Sigmoid colon (tissue), 7 donors: Measurements from ENCODE around the gene GRID1. TPM values are rescaled to one million over a fixed set of nuclear protein-coding genes. Genes with fewer than 3 reads are reported as not detected.

Source experiments
- DNase-seq: peaks from one replicate; pipeline ENCODE4 v3.0.0-alpha.2; 2019
- H3K27ac ChIP-seq, 4 donors: fragments of 200-600 bp; sonication (generic); one replicate each; pipeline ENCODE4 v1.5.1; 2016 to 2019; ENCODE audit warnings: mild to moderate bottlenecking in 1 of 4
- H3K27me3 ChIP-seq, 3 donors: fragments of 200-600 bp; sonication (generic); one replicate each; pipeline ENCODE4 v1.5.1; 2019; ENCODE audit warnings: mild to moderate bottlenecking in 1 of 3
- H3K36me3 ChIP-seq, 4 donors: fragments of 200-600 bp; sonication (generic); one replicate each; pipeline ENCODE4 v1.5.1; 2016 to 2019
- H3K4me1 ChIP-seq, 4 donors: fragments of 200-600 bp; sonication (generic); one replicate each; pipeline ENCODE4 v1.5.1; 2017 to 2019
- H3K4me3 ChIP-seq, 4 donors: fragments of 200-600 bp; sonication (generic); one replicate each; pipeline ENCODE4 v1.5.1; 2017 to 2019; ENCODE audit warnings: mild to moderate bottlenecking in 2 of 4, moderate library complexity in 1 of 4
- H3K9me3 ChIP-seq, 4 donors: fragments of 200-600 bp in 3 of 4; sonication (generic) in 3 of 4; one replicate each; pipeline versions ENCODE4 v1.5.1 to v1.6.1; 2013 to 2019
- CTCF ChIP-seq, 4 experiments: fragments of 450-650 bp in 3 of 4; fragments of 200-600 bp in 1 of 4; IDR thresholded peaks; one replicate each; pipeline ENCODE4 v1.5.1; 2016 to 2019; ENCODE audit warnings: antibody characterized with exemption in 4 of 4, mild to moderate bottlenecking in 3 of 4, moderate library complexity in 2 of 4
- EP300 ChIP-seq, 4 donors: sonication (generic); formaldehyde crosslinking; IDR thresholded peaks; one replicate each; pipeline ENCODE4 v1.6.1; 2017; ENCODE audit warnings: antibody characterized with exemption in 4 of 4
- POLR2A ChIP-seq, 2 donors: fragments of 450-650 bp; IDR thresholded peaks; one replicate each; pipeline ENCODE4 v1.6.1; 2016; ENCODE audit warnings: antibody characterized with exemption in 2 of 2, mild to moderate bottlenecking in 2 of 2, moderate library complexity in 2 of 2
- POLR2AphosphoS5 ChIP-seq, 4 donors: sonication (generic); formaldehyde crosslinking; IDR thresholded peaks; one replicate each; pipeline ENCODE4 v1.6.1; 2017; ENCODE audit warnings: antibody characterized with exemption in 4 of 4
- WGBS, 2 donors: extraction: QIAGEN DNeasy Blood & Tissue Kit; methylation state at CpG; one replicate each; pipeline ENCODE4 v1.1.7; 2013; 5-methylcytosine and 5-hydroxymethylcytosine counted together
- intact Hi-C: fragments of 100-400 bp; cut with DNase I; formaldehyde crosslinking; loops from one replicate; pipeline ENCODE4 v1.15.1; 2023
- polyA plus RNA-seq, 3 donors: library from polyadenylated mRNA; stranded (reverse); fragments of 200-250 nt; gene quantifications; one replicate each; pipeline ENCODE4 v1.2.3, GENCODE V29; 2013
- total RNA-seq, 4 donors: library from RNA; depleted of rRNA; stranded (reverse); fragments of >200 nt; gene quantifications; one replicate each; pipeline ENCODE4 v1.1.0, GENCODE V29; 2016
- donor health status: healthy with polysubstance abuse.
- donor health status: Bipolar disorder and iron deficiency.
- donor health status: healthy.

The GRID1 gene
- total and polyA plus RNA-seq, 7 donors: 0.66 to 4.7 (median 1.1) TPM; not detected in 2

GRCh38 chr10:85604136-85604725, 762.4 kb downstream of the GRID1 start:
- Histone ChIP-seq H3K4me3 (no peak overlapping the region), H3K4me1 (no peaks in the 10 kb centered on the region), H3K27me3 (no peaks in the 10 kb centered on the region), H3K27ac (no peak overlapping the region), H3K9me3 (no peaks in the 10 kb centered on the region), H3K36me3 (no peaks in the 10 kb centered on the region)
- WGBS, 2 donors: 86 to 90% methylated on average over 5 of the region's 5 CpGs
- intact Hi-C loops: no loop called here
- TF ChIP-seq POLR2AphosphoS5 (IDR thresholded peaks at IDR 0.05) (no peak), EP300 (IDR thresholded peaks at IDR 0.05) (no peak), POLR2A (IDR thresholded peaks at IDR 0.05) (no peak), CTCF (IDR thresholded peaks at IDR 0.05) (no peak)
- no peak for DNase-seq

GRCh38 chr10:85603151-85603940, 763.2 kb downstream of the GRID1 start:
- Histone ChIP-seq H3K27ac (no peak overlapping the region), H3K9me3 (no peaks in the 10 kb centered on the region), H3K4me1 (no peaks in the 10 kb centered on the region), H3K27me3 (no peaks in the 10 kb centered on the region), H3K4me3 (no peak overlapping the region), H3K36me3 (no peaks in the 10 kb centered on the region)
- no peak for DNase-seq
- TF ChIP-seq POLR2A (IDR thresholded peaks at IDR 0.05) (no peak), CTCF (IDR thresholded peaks at IDR 0.05) (no peak), EP300 (IDR thresholded peaks at IDR 0.05) (no peak), POLR2AphosphoS5 (IDR thresholded peaks at IDR 0.05) (no peak)
- intact Hi-C loops: no loop called here
- 80 to 84% methylated on average over 5 of the region's 5 CpGs for WGBS, 2 donors

- H3K27ac ChIP-seq: no peak overlapping the region
- 87 to 89% methylated on average over 1 of the region's 1 CpG for WGBS, 2 donors
- DNase-seq: no peak
- no peak overlapping the region for H3K4me3 ChIP-seq
- intact Hi-C loops: no loop called here
- no peaks in the 10 kb centered on the region for H3K27me3 ChIP-seq
- H3K36me3 ChIP-seq: no peaks in the 10 kb centered on the region
- TF ChIP-seq POLR2AphosphoS5 (IDR thresholded peaks at IDR 0.05) (no peak), EP300 (IDR thresholded peaks at IDR 0.05) (no peak), POLR2A (IDR thresholded peaks at IDR 0.05) (no peak), CTCF (IDR thresholded peaks at IDR 0.05) (no peak)
- no peaks in the 10 kb centered on the region for H3K9me3 ChIP-seq
- no peaks in the 10 kb centered on the region for H3K4me1 ChIP-seq
Observed at GRCh38 chr10:85602713-85603112, 763.9 kb downstream of the GRID1 start.

- TF ChIP-seq CTCF (IDR thresholded peaks at IDR 0.05): no peak
- TF ChIP-seq POLR2A (IDR thresholded peaks at IDR 0.05): no peak
- TF ChIP-seq POLR2AphosphoS5 (IDR thresholded peaks at IDR 0.05): no peak
- no peak for TF ChIP-seq EP300 (IDR thresholded peaks at IDR 0.05)
- Histone ChIP-seq H3K4me3 (no peak overlapping the region), H3K4me1 (no peaks in the 10 kb centered on the region), H3K27me3 (no peaks in the 10 kb centered on the region), H3K9me3 (no peaks in the 10 kb centered on the region), H3K27ac (no peak overlapping the region), H3K36me3 (no peaks in the 10 kb centered on the region)
- 95% methylated on average over 18 of the region's 18 CpGs for WGBS, 2 donors
- DNase-seq: no peak
- intact Hi-C loops: no loop called here
Observed at GRCh38 chr10:85602306-85602705, 764.3 kb downstream of the GRID1 start.
